Neural progenitor cell (in vitro differentiated cells): ENCODE measurements around the gene ANXA6.

ENCODE experiments used
- EZH2 ChIP-seq: fragments of 200-600 bp; sonication (generic); IDR thresholded peaks from 2 replicates; pipeline ENCODE4 v1.6.1; 2017; ENCODE audit warnings: antibody characterized with exemption, mild to moderate bottlenecking, moderate library complexity
- EZH2phosphoT487 ChIP-seq: fragments of 200-600 bp; sonication (generic); IDR thresholded peaks from 2 replicates; pipeline ENCODE4 v1.6.1; 2017; ENCODE audit warnings: antibody characterized with exemption
- TF ChIP-seq, protein P1 (sequence below): fragments of 200-600 bp; sonication (generic); IDR thresholded peaks from 2 replicates; pipeline ENCODE4 v1.5.1; 2017; ENCODE audit warnings: antibody characterized with exemption, mild to moderate bottlenecking

DNA sequence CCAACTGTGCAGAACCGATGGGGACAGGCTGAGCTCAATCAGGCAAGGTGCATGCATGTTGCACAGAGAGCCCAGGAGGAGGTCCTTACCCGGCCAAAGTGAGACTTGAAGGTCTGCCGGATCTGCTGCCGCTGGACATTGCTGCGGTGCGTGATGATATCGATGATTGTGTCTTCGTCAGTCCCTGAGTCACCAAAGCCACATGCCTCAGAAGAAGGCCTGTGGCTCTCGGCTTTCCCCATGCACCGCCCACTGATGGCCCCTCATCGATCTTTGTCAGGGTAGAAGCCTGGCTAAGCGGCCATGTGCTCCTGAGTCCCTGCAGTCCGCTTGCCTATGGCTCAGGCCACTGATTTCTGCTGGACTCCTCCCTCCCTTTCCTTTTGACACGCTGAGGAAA lies 34.8 kb downstream of the ANXA6 start:
- TF ChIP-seq, protein P1, sequence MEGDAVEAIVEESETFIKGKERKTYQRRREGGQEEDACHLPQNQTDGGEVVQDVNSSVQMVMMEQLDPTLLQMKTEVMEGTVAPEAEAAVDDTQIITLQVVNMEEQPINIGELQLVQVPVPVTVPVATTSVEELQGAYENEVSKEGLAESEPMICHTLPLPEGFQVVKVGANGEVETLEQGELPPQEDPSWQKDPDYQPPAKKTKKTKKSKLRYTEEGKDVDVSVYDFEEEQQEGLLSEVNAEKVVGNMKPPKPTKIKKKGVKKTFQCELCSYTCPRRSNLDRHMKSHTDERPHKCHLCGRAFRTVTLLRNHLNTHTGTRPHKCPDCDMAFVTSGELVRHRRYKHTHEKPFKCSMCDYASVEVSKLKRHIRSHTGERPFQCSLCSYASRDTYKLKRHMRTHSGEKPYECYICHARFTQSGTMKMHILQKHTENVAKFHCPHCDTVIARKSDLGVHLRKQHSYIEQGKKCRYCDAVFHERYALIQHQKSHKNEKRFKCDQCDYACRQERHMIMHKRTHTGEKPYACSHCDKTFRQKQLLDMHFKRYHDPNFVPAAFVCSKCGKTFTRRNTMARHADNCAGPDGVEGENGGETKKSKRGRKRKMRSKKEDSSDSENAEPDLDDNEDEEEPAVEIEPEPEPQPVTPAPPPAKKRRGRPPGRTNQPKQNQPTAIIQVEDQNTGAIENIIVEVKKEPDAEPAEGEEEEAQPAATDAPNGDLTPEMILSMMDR, result no peak
- TF ChIP-seq EZH2, result no peak
- no peak for TF ChIP-seq EZH2phosphoT487
